LHCN-M2 (cell line): ENCODE data around the gene SVIL. TPM values are rescaled to one million over a fixed set of nuclear protein-coding genes. Genes with fewer than 3 reads are reported as not detected.
"Not testable (repeated sequence)": the region's sequence is repeated elsewhere in the genome, so short reads cannot be mapped to it uniquely, and the experiment has no call there.

Experiments
- DNase-seq: peaks from one replicate; pipeline ENCODE4 v3.0.0-alpha.2; 2012; ENCODE audit warnings: low read depth
- total RNA-seq: library from RNA; depleted of rRNA; stranded (reverse); fragments of >200 nt; gene quantifications from 2 replicates; pipeline ENCODE4 v1.2.3, GENCODE V29; 2014

SVIL gene
- total RNA-seq, 1 experiment from 2014 or later, result 3.7 TPM

- not testable (repeated sequence) for DNase-seq
Observed at GRCh38 chr10:29464671-29465171, 170.1 kb downstream of the SVIL start.

DNA sequence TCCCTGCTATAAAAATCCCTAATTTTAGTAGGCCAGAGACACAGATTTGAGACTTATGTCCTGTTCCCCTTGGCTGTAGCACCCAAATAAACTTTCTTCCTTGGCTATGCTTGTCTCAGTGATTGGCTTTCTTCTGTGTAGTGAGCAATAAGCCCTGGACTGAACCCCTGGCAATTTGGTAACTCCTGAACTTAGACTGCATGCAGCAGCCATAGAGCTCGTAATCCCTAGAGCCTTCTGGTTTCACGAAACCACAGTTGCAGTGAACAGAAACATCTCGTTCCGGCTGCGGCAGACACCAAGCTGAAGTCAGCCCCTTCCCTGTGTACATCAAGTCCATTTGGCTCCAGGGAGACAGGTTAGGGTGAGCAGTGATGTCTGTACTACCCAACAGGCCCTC is 173.7 kb downstream of the SVIL start:
- no peak for DNase-seq

- not testable (repeated sequence) for DNase-seq
Observed at GRCh38 chr10:29458190-29458589, 176.6 kb downstream of the SVIL start.

DNA sequence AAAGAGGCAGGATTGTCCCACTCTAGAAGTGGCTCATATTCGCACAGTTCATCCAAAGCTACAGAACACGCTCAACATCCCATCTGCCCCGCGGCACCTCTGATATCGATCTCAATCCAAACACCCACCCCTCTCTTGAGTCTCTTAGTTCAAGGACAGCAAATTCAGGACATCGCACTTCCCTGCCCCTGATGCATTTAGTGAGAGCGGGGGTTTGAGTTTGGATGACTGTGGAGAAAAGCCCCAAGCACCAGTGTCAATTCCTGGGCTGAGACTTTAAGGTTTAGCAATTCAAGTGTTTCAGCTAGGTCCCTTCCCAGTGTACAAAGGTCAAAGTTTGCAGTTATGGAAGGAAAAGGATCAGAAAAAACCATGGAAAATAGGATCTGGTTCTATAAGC is 179.7 kb downstream of the SVIL start:
- no peak for DNase-seq

- no peak for DNase-seq
Observed at GRCh38 chr10:29454250-29454649, 180.5 kb downstream of the SVIL start.

GRCh38 chr10:29452546-29452945 is 182.2 kb downstream of the SVIL start:
- DNase-seq, result no peak

- no peak for DNase-seq
Observed at GRCh38 chr10:29451946-29452345, 182.8 kb downstream of the SVIL start.

- DNase-seq, result no peak
Observed at GRCh38 chr10:29450405-29450804, 184.4 kb downstream of the SVIL start.

GRCh38 chr10:29448756-29449592 is 185.8 kb downstream of the SVIL start:
- DNase-seq, result peak; percentile 44

DNA sequence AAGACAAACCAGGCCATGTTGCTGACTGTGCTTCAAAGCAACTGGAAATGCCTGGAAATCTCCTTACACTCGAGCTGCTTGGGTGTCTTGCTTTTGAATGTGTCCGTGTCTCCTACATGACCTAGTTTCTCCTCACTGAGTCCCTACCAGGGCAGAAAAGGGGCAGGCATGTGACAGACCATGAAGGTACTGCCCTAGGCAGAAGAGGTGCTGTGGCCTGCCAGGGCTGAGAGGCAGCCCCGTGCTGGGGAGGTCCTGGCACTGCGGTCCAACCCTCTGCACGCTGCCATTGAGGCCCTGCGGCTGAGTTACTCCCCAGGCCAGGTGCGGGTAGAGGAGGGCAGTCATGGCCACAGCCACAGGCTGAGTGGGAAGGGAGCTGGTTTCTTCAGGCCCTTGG is 186.6 kb downstream of the SVIL start:
- DNase-seq, result no peak

DNA sequence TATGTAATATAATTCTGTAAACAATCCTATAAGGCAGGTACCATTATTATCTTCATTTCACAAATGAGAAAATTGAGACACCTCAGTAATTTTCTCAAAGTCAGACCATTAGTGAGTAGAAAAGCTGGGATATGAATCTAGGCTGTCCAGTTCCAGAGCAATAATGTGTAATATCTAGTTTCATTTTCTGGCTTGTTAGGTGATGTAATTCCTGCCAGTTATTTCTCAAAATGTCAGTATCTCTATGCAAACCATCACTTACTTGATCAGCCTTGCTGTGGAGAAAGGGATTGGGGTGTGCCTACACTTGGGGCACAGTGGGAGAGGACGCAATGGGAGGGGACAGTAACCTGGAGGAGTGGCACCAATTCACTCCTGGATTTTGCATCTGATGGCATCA is 188.4 kb downstream of the SVIL start:
- DNase-seq, result no peak

- peak; percentile 10 for DNase-seq
Observed at GRCh38 chr10:29443745-29444523, 190.8 kb downstream of the SVIL start.

DNA sequence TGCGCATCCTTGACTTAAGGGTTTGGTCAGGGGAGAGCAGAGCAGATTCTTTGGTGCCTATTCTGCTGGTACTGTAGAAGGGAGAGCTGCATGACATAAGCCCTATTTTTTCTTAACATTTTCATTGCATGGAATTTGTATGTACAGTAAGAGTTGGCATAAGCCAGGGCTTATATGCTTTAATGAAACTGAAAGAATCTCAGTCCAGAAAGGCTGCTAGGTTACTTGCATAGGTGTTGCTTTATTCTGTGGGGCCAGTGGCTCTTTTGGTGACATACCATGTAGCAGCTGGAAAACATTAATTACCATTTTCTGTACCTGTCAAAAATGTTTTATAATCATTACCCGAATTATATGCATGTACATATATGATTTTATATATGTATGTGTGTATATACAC is 193.8 kb downstream of the SVIL start:
- DNase-seq, result no peak

DNA sequence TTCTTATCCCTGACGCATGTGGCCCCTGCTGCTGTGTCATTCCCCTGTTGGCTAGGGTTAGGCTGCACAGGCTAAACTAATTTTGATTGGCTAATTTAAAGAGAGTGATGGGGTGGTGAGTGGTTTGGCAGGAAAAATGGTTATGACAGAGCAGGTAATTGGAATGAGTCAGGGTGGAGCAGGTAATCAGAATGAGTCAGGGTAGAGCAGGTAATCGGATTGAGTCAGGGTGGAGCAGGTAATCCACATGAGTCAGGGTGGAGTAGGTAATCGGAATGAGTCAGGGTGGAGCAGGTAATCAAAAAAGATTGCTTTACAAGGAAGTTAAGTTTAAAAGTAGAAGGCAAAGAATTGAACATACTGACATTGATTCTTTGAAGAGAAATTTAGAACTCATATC is 195.8 kb downstream of the SVIL start:
- DNase-seq, result not testable (repeated sequence)

- no peak for DNase-seq
Observed at GRCh38 chr10:29438271-29438670, 196.5 kb downstream of the SVIL start.

- DNase-seq, result no peak
Observed at GRCh38 chr10:29437871-29438270, 196.9 kb downstream of the SVIL start.

DNA sequence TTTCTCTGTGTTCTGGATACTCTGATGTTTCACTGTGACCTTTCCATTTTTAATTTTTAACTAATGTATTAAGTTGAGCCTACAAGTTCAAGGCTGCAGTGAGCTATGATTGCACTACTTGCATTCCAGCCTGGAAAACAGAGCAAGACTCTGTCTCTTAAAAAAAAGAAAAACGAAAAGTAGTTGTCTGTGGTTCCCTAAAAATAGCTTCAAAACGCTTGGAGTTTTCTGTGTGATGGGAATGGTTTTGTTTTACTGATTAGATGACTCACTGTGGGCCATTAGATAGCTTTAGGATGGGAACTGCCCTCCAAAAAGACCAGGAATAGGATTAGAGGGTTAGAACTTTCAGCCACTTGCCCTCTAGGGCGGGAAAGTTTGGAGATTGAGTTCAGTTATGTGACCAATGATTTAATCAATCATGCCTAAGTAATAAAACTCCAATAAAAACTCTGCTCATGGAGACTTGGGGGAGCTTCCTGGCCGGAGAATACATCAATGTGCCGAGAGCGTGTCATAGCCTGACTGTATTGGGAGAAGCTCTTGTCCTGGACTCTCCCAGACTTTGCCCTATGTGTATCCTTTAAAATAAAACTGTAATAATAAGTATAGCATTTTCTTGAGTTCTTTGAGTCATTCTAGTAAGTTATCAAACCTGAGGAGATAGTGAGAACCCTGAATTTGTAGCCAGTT is 198.8 kb downstream of the SVIL start:
- DNase-seq, result peak; percentile 71

DNA sequence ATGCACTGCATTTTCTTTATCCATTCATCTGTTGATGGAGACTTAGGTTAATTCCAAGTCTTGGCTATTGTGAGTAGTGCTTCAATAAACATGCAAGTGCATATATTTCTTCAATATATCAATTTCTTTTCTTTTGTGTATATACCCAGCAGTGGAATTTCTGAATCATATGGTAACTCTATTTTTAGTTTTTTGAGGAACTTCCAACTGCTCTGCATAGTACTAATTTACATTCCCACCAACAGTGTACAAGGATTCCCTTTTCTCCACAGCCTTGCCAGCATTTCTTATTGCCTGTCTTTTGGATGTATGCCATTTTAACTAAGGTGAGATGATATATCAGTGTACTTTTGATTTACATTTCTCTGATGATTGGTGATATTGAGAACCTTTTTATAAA is 200.7 kb downstream of the SVIL start:
- no peak for DNase-seq

GRCh38 chr10:29431711-29432110 is 203.1 kb downstream of the SVIL start:
- DNase-seq, result no peak

- DNase-seq, result no peak
Observed at GRCh38 chr10:29430101-29430500, 204.7 kb downstream of the SVIL start.

DNA sequence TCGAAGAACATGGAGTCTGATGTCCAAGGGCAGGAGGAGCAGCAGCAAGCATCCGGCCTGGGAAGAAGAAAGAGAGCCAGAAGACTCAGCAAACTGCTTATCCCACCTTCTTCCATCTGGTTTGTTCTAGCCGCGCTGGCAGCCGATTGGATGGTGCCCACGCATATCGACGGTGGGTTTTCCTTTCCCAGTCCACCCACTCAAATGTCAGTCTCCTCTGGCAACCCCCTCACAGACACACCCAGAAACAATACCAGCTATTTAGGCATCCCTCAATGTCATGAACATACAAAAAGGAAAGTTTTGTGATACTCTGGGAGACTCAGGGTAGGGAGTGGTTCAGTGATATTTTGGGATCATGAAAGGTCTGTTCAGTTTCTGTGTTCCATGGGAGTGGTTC is 206.3 kb downstream of the SVIL start:
- DNase-seq, result no peak

- no peak for DNase-seq
Observed at GRCh38 chr10:29427667-29428066, 207.1 kb downstream of the SVIL start.
